ENCODE results near the gene PON1. TPM values are rescaled to one million over a fixed set of nuclear protein-coding genes. Genes with fewer than 3 reads are reported as not detected.

The PON1 gene
- total RNA-seq, result under 1 TPM in 1 of 4 donors, not detected in 3; 0.47 TPM
- polyA plus RNA-seq, result not detected
- long read RNA-seq, donor 1, result 0 reads
- long read RNA-seq, donor 2, result 0 reads
- long read RNA-seq, donor 3, result 0 reads
- long read RNA-seq, donor 4, result 0 reads

GRCh38 chr7:95324431-95324830 lies at the start of gene PON1:
TSS of gene PON1 (minus strand) at chr7:95324532. CDS start at chr7:95324475, 57 bp downstream.
- 20% methylated on average over 20 of the region's 20 CpGs for WGBS
- Histone ChIP-seq H3K4me3 (ENCODE audit: low read length) (no peak within 1 kb of the TSS), H3K4me1 (ENCODE audit: control insufficient read depth, insufficient read depth, low read length) (no peaks in the 10 kb centered on the region), H3K9me3 (ENCODE audit: control insufficient read depth, low read length) (no peaks in the 10 kb centered on the region), H3K27ac (ENCODE audit: low read length) (no peak within 1 kb of the TSS), H3K27me3 (ENCODE audit: control insufficient read depth, insufficient read depth) (no peaks in the 10 kb centered on the region)
- intact Hi-C loops (cut with DNase I), result no loop called here
- ATAC-seq (no peak), DNase-seq (no peak)

- no peaks in the 10 kb centered on the region for H3K9me3 ChIP-seq (ENCODE audit: control insufficient read depth, low read length)
- no peak overlapping the region for H3K27ac ChIP-seq (ENCODE audit: low read length)
- ATAC-seq, result no peak
- no peaks in the 10 kb centered on the region for H3K27me3 ChIP-seq (ENCODE audit: control insufficient read depth, insufficient read depth)
- DNase-seq, result no peak
- WGBS, result 76% methylated on average over 4 of the region's 4 CpGs
- no peak overlapping the region for H3K4me3 ChIP-seq (ENCODE audit: low read length)
- H3K4me1 ChIP-seq (ENCODE audit: control insufficient read depth, insufficient read depth, low read length), result no peaks in the 10 kb centered on the region
- intact Hi-C loops (cut with DNase I), result no loop called here
Observed at GRCh38 chr7:95373323-95373722, 49.0 kb upstream of the PON1 start.

- 88% methylated on average over 3 of the region's 3 CpGs for WGBS
- no peaks in the 10 kb centered on the region for H3K27me3 ChIP-seq (ENCODE audit: control insufficient read depth, insufficient read depth)
- ATAC-seq (no peak), DNase-seq (no peak)
- intact Hi-C loops (cut with DNase I), result no loop called here
- no peak overlapping the region for H3K4me3 ChIP-seq (ENCODE audit: low read length)
- no peaks in the 10 kb centered on the region for H3K4me1 ChIP-seq (ENCODE audit: control insufficient read depth, insufficient read depth, low read length)
- no peak overlapping the region for H3K27ac ChIP-seq (ENCODE audit: low read length)
- no peaks in the 10 kb centered on the region for H3K9me3 ChIP-seq (ENCODE audit: control insufficient read depth, low read length)
Observed at GRCh38 chr7:95368235-95368634, 43.9 kb upstream of the PON1 start.

- H3K27ac ChIP-seq (ENCODE audit: low read length), result no peak overlapping the region
- no peaks in the 10 kb centered on the region for H3K9me3 ChIP-seq (ENCODE audit: control insufficient read depth, low read length)
- DNase-seq (no peak), ATAC-seq (no peak)
- H3K27me3 ChIP-seq (ENCODE audit: control insufficient read depth, insufficient read depth), result no peaks in the 10 kb centered on the region
- intact Hi-C loops (cut with DNase I), result no loop called here
- H3K4me3 ChIP-seq (ENCODE audit: low read length), result no peak overlapping the region
- WGBS, result 89% methylated on average over 1 of the region's 1 CpG
- no peaks in the 10 kb centered on the region for H3K4me1 ChIP-seq (ENCODE audit: control insufficient read depth, insufficient read depth, low read length)
Observed at GRCh38 chr7:95367606-95368005, 43.3 kb upstream of the PON1 start.

GRCh38 chr7:95365151-95365550 lies 40.8 kb upstream of the PON1 start:
- WGBS, result 98% methylated on average over 1 of the region's 1 CpG
- H3K27me3 ChIP-seq (ENCODE audit: control insufficient read depth, insufficient read depth), result no peaks in the 10 kb centered on the region
- no peak for DNase-seq
- intact Hi-C loops (cut with DNase I), result no loop called here
- no peaks in the 10 kb centered on the region for H3K9me3 ChIP-seq (ENCODE audit: control insufficient read depth, low read length)
- ATAC-seq, result no peak
- H3K27ac ChIP-seq (ENCODE audit: low read length), result no peak overlapping the region
- no peaks in the 10 kb centered on the region for H3K4me1 ChIP-seq (ENCODE audit: control insufficient read depth, insufficient read depth, low read length)
- H3K4me3 ChIP-seq (ENCODE audit: low read length), result no peak overlapping the region

- H3K4me1 ChIP-seq (ENCODE audit: control insufficient read depth, insufficient read depth, low read length), result no peaks in the 10 kb centered on the region
- no peak overlapping the region for H3K4me3 ChIP-seq (ENCODE audit: low read length)
- no peaks in the 10 kb centered on the region for H3K27me3 ChIP-seq (ENCODE audit: control insufficient read depth, insufficient read depth)
- no peak overlapping the region for H3K27ac ChIP-seq (ENCODE audit: low read length)
- ATAC-seq, result no peak
- peaks cover 2% of the 10 kb centered on the region for H3K9me3 ChIP-seq (ENCODE audit: control insufficient read depth, low read length)
- intact Hi-C loops (cut with DNase I), result no loop called here
- WGBS, result 49% methylated on average over 3 of the region's 3 CpGs
- DNase-seq, result no peak
Observed at GRCh38 chr7:95357623-95358022, 33.3 kb upstream of the PON1 start.

- DNase-seq (no peak), ATAC-seq (no peak)
- WGBS, result 67% methylated on average over 4 of the region's 4 CpGs
- Histone ChIP-seq H3K27me3 (ENCODE audit: control insufficient read depth, insufficient read depth) (no peaks in the 10 kb centered on the region), H3K4me1 (ENCODE audit: control insufficient read depth, insufficient read depth, low read length) (no peaks in the 10 kb centered on the region), H3K4me3 (ENCODE audit: low read length) (no peak overlapping the region), H3K9me3 (ENCODE audit: control insufficient read depth, low read length) (no peaks in the 10 kb centered on the region), H3K27ac (ENCODE audit: low read length) (no peak overlapping the region)
- intact Hi-C loops (cut with DNase I), result no loop called here
Observed at GRCh38 chr7:95342642-95343307, 18.4 kb upstream of the PON1 start.

GRCh38 chr7:95342029-95342428 lies 17.7 kb upstream of the PON1 start:
- intact Hi-C loops (cut with DNase I), result no loop called here
- Histone ChIP-seq H3K4me3 (ENCODE audit: low read length) (no peak overlapping the region), H3K27me3 (ENCODE audit: control insufficient read depth, insufficient read depth) (no peaks in the 10 kb centered on the region), H3K9me3 (ENCODE audit: control insufficient read depth, low read length) (no peaks in the 10 kb centered on the region), H3K4me1 (ENCODE audit: control insufficient read depth, insufficient read depth, low read length) (no peaks in the 10 kb centered on the region), H3K27ac (ENCODE audit: low read length) (no peak overlapping the region)
- WGBS, result 91% methylated on average over 3 of the region's 3 CpGs
- no peak for DNase-seq
- ATAC-seq, result no peak

GRCh38 chr7:95340491-95340890 lies 16.2 kb upstream of the PON1 start:
- WGBS, result 92% methylated on average over 2 of the region's 2 CpGs
- H3K4me3 ChIP-seq (ENCODE audit: low read length), result no peak overlapping the region
- H3K27me3 ChIP-seq (ENCODE audit: control insufficient read depth, insufficient read depth), result no peaks in the 10 kb centered on the region
- ATAC-seq, result no peak
- no peak overlapping the region for H3K27ac ChIP-seq (ENCODE audit: low read length)
- H3K4me1 ChIP-seq (ENCODE audit: control insufficient read depth, insufficient read depth, low read length), result no peaks in the 10 kb centered on the region
- intact Hi-C loops (cut with DNase I), result no loop called here
- no peak for DNase-seq
- no peaks in the 10 kb centered on the region for H3K9me3 ChIP-seq (ENCODE audit: control insufficient read depth, low read length)

GRCh38 chr7:95338832-95339231 lies 14.5 kb upstream of the PON1 start:
- DNase-seq (no peak), ATAC-seq (no peak)
- Histone ChIP-seq H3K27ac (ENCODE audit: low read length) (no peak overlapping the region), H3K27me3 (ENCODE audit: control insufficient read depth, insufficient read depth) (no peaks in the 10 kb centered on the region), H3K9me3 (ENCODE audit: control insufficient read depth, low read length) (no peaks in the 10 kb centered on the region), H3K4me3 (ENCODE audit: low read length) (no peak overlapping the region), H3K4me1 (ENCODE audit: control insufficient read depth, insufficient read depth, low read length) (no peaks in the 10 kb centered on the region)
- intact Hi-C loops (cut with DNase I), result no loop called here
- 67% methylated on average over 3 of the region's 3 CpGs for WGBS

GRCh38 chr7:95335093-95335492 lies 10.8 kb upstream of the PON1 start:
- DNase-seq (no peak), ATAC-seq (no peak)
- H3K27me3 ChIP-seq (ENCODE audit: control insufficient read depth, insufficient read depth), result no peaks in the 10 kb centered on the region
- no peaks in the 10 kb centered on the region for H3K9me3 ChIP-seq (ENCODE audit: control insufficient read depth, low read length)
- H3K27ac ChIP-seq (ENCODE audit: low read length), result no peak overlapping the region
- no peaks in the 10 kb centered on the region for H3K4me1 ChIP-seq (ENCODE audit: control insufficient read depth, insufficient read depth, low read length)
- intact Hi-C loops (cut with DNase I), result no loop called here
- no peak overlapping the region for H3K4me3 ChIP-seq (ENCODE audit: low read length)

GRCh38 chr7:95334447-95334846 lies 10.1 kb upstream of the PON1 start:
- Histone ChIP-seq H3K27me3 (ENCODE audit: control insufficient read depth, insufficient read depth) (no peaks in the 10 kb centered on the region), H3K4me3 (ENCODE audit: low read length) (no peak overlapping the region), H3K27ac (ENCODE audit: low read length) (no peak overlapping the region), H3K9me3 (ENCODE audit: control insufficient read depth, low read length) (no peaks in the 10 kb centered on the region), H3K4me1 (ENCODE audit: control insufficient read depth, insufficient read depth, low read length) (no peaks in the 10 kb centered on the region)
- DNase-seq (no peak), ATAC-seq (no peak)
- intact Hi-C loops (cut with DNase I), result no loop called here

All from right cardiac atrium (tissue), 5 donors.